ENCODE results near the gene SLC39A11.

DNA sequence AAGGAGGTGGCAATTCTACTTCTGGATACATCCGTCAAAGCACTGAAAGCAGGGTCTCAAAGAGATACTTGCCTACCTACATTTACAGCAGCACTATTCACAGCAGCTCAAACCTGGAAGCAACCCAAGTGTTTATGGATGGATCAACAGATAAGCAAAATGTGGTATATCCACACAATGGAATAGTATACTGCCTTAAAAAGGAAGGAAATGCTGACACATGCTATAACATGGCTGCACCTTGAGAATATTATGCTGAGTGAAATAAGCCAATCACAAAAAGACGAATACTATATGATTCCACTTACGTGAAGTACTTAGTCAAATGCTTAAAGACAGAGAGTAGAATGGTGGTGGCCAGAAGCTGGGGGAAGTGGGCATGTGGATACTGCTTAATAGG, 336.2 kb downstream of the SLC39A11 start:
- TF ChIP-seq, protein P1, sequence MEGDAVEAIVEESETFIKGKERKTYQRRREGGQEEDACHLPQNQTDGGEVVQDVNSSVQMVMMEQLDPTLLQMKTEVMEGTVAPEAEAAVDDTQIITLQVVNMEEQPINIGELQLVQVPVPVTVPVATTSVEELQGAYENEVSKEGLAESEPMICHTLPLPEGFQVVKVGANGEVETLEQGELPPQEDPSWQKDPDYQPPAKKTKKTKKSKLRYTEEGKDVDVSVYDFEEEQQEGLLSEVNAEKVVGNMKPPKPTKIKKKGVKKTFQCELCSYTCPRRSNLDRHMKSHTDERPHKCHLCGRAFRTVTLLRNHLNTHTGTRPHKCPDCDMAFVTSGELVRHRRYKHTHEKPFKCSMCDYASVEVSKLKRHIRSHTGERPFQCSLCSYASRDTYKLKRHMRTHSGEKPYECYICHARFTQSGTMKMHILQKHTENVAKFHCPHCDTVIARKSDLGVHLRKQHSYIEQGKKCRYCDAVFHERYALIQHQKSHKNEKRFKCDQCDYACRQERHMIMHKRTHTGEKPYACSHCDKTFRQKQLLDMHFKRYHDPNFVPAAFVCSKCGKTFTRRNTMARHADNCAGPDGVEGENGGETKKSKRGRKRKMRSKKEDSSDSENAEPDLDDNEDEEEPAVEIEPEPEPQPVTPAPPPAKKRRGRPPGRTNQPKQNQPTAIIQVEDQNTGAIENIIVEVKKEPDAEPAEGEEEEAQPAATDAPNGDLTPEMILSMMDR (IDR thresholded peaks at IDR 0.05) = no peak
- no peak for TF ChIP-seq POLR2A (IDR thresholded peaks at IDR 0.05)

Measured in upper lobe of left lung (tissue), 4 donors.